LoVo (cell line): Measurements from ENCODE around the gene SHC3.

Source experiments
- DNase-seq: peaks from one replicate; pipeline ENCODE4 v3.0.0-alpha.2; 2016; ENCODE audit warnings: low spot score

The SHC3 gene

DNA sequence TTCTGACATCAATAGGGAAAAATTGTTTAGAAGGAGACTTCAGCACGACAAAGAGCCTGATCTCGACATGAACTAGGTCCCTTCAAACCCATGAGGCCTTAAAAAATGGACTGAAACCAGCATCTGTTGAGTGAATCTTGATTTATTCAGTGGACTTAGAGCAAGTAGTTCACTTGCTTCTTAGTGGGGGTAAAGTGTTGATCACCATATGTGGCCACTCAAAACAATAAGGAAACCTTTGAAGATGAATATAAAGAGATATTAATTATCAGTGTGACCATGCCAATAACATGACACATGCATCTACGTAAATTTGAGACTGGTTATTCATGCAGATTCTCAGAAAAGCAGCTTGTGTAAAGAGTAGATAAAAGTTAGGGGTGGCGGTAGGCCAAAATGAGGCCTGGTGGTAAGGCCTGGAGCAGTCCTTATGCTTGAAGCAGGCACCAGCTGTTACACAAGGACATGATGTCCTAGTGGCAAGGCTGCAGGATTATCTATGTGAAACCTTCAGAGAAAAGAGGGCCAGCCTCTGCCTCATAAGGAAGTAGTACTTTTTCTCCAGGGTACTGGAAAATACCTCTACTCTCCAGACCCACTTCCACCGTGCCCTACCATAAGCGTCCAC, 126.0 kb downstream of the SHC3 start:
- no peak for DNase-seq

DNA sequence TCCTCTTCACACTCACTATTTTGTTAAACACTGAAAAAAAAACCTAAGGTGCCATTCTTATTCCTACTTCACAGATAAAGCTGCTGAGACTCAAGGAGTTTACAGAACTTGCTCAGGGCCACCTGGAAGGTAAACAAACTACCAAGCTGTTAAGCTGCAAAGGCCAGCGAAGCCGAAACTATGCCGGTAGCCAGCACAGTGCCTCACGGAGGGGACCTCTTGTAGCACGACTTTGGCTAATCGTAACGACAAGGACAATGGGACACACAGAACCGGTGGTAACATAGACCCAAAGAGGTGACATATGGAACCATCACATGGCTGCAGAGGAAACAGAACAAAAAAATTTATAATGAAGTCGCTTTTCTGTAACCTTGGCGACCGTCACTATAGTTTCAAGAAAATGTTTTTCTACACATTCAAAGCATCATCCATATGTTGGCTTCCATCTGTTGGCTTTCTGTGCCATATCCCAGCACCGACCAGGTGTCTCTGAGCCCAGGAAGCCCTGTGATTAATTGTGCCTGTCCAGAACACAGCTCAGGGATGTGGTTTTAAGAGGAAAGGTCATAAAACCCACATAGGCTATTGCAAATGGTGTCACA, 127.1 kb downstream of the SHC3 start:
- DNase-seq, result no peak

DNA sequence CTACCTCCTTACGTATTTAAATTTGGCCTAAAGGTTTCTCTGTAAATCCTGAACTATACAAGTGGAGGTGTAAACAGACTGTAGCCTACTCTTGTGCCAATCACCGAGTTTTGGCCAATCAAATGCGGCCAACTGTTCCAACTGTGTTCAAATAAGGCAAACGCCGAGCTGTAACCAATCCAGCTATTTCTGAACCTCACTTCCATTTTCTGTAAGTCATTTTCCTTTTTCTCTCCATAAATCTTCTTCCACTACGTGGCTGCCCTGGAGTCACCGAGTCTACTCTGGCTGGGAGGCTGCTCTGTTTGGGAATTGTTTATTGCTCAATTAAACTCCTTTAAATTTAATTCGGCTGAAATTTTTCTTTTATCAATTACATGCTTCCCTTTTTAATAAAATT, 129.0 kb downstream of the SHC3 start:
- DNase-seq, result no peak

DNA sequence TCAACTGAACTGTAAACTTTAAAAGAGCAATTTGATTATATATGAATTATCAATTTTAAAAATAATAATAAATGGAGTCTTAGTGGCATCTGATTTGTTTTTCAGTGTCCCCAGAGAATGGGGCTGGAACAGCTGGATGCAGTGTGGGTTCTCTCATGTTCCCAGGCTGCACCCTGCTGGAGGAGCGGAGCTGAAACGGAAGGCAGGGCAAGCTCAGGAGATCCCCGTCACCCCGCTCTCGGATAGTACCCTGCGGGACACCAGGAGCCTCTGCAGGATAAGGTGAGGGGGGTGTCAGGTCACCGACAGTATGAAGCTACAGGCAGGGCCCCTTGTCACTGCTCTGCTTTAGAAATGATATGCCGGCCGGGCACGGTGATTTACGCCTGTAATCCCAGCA, 130.0 kb downstream of the SHC3 start:
- DNase-seq, result no peak

DNA sequence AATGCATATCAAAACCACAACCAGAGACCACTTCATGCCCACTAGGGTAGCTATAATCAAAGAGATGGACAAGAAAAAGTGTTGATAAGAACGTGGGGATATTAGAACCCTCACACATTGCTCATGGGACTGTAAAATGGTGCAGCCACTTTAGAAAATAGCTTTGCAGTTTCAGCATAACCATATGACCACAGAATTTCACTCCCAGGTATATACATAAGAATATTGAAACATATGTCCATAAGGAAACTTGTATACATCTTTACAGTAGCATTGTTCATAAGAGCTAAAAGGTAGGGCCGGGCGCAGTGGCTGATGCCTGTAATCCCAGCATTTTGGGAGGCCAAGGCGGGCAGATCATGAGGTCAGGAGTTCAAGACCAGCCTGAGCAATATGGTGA, 131.0 kb downstream of the SHC3 start:
- DNase-seq, result no peak

DNA sequence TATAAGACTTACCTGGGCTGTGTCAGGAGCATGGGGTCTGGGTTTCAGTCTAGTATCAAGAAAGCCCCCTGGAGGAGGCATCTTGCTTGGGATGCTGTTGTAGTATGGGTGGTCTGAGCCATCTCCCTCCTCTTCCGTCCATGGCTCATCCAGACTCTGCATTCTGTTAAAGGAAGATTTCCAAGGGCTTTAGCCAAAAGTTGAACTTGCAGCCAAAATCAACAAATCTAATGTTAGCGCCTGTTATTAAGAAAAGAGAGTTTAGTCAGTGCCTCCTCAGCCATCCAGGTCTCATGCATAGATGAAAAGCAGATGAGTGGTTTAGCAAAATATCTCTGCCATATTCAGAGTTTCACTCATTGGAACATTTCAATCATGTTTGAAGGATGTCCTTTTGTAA, 131.8 kb downstream of the SHC3 start:
- DNase-seq, result no peak

DNA sequence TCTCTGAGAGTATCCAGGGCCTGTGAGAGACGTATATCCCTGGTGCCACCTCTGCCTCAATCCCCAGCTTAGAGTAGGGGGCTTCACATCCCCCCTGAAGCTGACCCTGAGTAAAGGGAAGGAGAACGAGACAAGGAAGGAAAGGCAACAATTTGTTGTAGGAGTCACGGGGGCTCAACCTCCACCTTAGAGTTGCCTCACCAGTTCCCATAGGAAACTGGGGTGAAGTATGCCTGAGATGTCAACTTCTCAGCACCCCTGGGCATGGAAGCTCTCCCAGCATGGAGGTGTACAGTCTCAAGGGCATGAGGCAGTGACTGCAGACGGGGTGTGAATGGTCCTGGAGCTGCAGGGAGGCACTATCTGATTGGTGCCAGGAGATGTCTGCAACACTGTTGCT, 133.7 kb downstream of the SHC3 start:
- DNase-seq, result no peak

DNA sequence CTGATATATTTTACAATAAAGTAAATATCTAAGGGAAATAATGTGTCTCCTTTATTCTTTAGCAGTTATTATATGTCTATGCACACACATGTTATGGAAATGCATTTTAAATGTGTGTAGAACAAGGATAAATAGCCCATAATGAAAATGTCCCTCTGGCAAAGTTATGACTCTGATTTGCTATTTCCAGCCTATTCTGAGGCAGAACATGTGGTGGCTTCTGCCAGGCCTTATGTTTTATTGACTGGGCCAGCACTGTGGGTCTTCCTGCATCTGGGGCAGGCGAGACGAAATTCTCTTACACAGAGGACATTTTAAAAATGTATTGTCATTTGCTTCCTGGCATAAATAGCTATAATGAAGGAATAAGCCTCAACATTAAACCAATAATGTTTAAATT, 134.5 kb downstream of the SHC3 start:
- no peak for DNase-seq

DNA sequence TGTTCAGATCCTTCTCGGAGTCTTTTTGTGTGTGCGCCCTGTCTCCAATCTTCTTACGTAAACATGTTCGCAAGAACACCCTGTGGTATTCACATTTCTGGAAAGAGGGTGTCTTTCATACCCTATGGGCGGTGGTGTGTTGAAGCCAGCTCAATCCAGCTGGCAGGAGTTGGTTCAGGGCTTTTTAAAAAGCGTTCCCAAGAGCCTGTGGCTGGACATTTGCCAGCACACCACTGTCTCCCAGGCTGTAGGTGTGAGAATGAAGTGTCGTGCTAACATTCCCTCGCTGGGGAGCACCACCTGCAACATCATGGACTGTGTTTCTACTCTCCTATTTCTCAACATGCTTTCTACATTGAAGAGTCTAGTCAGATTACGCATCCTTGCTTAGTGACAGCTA, 135.6 kb downstream of the SHC3 start:
- no peak for DNase-seq

DNA sequence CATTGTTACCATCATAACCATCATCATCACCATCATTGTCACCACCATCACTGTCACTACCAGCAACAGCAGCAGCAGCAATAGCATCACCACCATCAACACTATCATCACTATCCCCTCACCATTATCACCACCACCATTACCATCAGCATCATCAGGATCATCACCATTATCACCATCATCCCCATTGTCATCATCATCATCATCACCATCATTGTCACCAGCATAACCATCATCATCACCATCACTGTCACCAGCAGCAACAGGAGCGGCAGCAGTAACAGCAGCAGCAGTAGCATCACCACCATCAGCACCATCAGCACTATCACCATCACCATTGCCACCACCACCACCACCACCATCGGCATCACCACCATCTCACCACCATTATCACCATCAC, 139.0 kb downstream of the SHC3 start:
- DNase-seq, result no peak

DNA sequence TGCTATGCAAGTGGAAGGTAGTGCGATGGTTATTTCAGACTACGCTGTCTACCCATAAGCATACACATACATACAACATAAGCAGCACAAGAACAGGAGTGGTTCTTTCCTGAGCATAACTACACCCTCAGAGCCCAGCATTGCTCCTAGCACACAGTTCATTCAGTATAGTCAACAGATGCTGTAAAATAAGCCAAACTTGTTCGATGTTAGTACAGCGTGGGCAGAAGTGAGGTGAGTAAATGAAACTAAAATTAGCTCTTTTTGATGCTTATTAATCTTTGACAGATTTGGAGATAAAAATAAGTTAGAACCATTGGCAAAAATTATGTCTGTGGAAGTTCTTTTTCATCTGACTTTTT, 139.5 kb downstream of the SHC3 start:
- DNase-seq, result no peak

DNA sequence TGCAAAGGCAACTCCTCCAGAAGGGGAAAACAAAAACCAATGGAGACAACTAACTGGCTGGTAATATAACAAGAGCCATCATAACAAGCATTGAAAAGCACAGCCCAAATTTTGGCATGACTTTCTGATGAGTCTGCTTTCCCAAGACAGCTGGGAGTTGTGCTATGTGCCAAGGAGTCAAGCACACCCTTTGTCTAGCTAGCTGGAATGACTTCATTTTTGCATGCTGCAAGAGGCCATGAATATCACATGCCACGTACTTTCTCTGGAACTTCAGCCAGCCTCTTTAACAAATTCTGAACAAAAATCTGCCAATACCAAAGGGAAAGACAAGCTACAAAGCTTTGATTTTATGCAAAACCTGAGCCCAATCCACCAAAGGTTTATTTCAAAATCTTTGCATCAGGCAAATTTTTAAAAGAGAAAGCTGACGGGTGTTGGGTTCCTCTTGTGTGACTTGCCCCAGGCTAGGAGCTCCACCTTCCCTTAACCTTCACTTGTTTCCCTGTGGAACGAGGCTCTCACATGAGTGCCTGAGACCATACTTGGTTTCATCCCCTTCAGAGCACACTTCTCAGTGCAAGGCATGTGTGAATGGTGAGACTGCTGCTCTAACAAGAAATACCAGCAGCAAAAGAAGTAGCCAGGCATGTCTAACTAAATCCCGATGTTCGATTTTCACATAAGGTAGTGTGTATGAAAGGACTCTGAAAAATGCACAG, 140.1 kb downstream of the SHC3 start:
- no peak for DNase-seq

DNA sequence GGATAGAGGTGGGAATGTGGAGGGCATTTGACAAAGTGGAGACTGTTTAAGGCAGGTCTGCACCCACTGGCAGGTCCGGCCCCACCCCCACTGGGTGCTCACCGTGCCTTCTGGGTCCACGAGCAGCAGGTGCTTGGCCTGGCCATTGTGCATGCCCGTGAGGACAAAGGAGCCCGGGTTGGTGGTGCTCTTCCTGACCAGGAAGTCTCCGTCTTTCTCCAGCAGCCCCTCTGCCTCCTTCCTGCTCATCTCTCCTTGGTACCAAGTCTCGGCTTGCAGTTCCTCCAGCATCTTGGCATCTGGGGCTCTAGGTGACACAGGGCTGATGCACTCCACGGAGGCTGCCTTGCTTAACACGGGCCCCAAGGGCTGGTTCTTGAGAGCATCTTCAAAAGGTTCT, 140.7 kb downstream of the SHC3 start:
- DNase-seq, result no peak

DNA sequence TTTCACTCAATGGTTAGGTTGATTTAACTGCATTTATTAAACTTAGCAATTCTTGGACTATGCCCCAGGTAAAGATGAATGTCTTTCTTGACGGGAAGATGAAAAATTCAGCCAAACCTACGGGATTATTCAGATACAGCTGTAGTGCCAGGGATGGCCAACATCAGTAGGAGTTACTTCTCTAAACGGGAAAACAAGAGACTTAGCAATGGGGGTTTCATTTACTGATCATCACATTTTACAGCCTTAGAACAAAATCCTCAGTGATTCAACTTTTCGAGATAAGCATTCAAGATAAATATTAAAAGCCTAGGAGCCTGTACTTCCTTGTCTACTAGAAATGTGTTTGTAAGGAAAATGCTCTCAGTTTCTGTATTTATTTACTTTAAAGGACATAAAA, 141.3 kb downstream of the SHC3 start:
- no peak for DNase-seq

DNA sequence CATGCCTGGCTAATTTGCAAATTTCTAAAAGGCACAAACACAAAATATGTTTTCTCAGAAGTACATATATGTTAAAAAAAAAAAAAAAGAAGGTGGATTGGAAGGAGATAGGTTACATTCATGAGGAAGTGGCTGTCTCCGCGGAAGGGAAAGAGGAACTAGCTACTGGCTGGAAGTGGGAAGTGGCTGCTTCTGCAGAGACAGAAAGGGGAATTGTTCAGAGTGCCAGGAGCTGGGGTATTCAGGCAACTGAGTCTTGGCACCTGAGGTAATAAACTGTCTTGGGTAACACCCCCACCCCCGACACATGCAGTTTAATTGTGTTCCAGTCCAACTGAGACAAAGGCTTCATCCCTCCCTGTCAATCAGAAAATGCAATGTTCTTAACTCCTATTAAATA, 141.7 kb downstream of the SHC3 start:
- DNase-seq, result no peak

DNA sequence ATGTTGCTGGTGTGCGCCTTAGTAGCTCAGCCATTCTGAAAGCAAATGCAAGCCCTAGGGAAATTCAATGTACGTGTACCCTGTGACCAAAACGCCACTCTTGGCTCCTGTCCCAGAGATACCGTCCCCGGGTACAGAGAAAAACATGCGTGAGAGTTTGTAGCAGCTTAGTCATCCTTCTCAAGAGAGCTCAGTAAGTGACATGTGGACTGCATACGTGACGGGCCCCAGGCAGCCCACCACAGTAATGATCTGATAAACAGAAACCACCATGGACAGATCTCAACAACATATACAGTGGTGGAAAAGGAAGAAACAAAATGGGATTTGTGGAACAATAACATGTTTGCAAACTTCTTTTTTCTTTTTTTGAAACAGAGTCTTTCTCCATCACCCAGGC, 142.2 kb downstream of the SHC3 start:
- no peak for DNase-seq

DNA sequence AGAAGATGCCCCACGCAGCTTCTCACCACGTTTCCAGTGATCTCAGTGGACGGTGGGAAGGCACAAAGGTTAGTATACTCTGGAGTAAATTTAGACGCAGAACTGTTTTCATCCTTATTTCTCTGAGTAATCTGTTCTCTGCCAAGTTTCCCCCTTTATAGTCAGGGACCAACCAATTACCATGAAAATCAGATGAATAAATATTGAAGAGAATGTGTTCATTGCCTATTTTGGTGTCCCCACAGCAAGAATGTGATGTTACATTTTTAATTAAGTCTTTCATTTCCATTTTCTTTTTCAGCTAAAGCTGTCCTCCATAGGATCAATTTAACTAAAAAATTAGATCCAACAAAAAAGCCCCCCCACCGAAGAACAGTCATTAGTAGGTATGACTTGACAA, 146.0 kb downstream of the SHC3 start:
- DNase-seq, result no peak

DNA sequence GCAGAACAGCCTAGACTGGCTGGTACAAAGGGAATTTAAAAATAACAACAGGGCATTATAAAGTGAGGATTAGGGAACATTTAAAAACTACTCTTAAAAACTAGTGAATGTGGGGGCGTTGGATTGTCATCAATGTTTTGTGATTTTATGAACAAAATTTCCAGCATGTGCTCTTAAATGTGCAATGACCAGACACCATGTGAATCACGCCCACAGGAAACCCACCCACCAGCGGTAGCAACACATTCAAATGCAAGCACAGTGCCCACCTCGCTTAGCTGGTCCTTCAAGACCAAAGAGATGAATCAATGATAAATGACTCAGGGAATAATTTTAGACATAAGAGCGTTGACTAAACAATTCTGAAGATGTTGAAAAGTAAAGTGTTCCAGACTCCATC, 146.4 kb downstream of the SHC3 start:
- DNase-seq, result no peak

DNA sequence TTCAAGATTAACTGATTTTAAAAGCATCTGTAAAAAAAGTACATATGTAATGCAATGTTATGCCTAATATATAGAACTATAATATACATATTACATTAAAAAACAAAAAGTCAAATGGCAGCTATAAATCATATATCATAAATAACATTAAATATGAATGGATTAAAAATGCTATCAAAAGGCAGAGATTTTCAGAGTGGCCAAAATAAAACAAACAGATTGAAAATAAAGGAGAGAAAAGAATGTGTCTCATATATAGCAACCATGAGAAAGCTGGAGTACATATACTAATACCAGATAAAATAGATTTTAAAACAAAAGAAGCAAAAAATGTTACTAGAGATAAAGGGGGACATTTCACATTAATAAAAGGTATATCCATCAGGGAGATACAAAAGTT, 148.8 kb downstream of the SHC3 start:
- DNase-seq, result no peak

DNA sequence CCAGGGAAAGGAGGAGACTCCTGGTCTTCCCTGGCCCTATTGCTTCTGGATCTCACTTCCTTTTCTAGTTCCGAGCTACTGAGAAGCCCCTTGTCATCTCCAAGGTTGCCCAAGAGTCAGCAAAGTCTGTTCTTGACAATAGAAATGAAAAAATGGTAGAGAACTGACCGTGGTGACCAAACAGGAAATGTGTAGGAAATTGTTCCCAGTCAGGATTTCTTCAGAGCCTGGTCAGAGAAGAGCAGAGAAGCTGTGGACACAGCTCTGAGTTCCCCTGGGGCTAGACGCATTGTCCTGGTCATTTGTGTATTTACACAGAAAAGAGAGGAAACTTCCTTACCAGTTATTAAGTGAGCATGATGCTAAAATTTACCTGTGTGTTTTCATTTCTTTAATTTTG, 151.7 kb downstream of the SHC3 start:
- no peak for DNase-seq

DNA sequence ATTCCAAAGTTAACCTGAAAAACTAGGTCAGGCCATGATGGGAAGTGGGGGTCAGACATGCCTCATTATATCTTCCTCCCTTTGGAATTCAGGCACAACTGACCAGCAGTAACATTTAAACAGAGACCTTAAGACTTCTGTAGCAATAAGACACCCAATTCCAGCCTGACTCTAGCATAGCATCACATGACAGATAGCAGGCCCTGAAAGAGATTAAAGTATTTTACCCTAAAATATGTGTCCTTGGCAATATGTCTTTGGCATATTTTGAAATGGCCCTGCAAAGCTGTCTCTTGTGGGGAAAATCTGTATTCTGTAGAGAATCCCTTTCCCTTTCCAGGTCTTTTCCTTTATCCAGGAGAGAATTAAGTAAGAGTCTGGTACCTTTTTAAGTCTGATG, 153.1 kb downstream of the SHC3 start:
- no peak for DNase-seq

DNA sequence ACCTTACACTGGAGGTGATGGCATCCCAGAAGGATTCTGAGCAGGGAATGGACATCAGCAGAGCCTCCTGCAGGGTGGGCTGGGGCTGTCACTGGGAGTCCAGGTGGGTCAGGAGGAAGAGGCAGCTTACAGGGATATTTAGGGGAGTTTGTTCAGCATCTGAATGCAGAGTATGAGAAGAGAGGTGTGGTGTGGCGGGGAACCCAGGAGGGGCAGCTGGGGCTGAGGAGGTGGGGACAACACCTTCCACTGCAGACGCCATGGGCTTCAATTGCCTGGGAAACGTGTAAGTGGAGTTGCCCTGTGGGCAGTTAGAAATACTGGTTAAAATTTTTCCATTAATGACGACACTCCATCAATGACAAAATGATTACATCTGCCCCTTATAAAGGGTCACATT, 153.9 kb downstream of the SHC3 start:
- DNase-seq, result no peak

DNA sequence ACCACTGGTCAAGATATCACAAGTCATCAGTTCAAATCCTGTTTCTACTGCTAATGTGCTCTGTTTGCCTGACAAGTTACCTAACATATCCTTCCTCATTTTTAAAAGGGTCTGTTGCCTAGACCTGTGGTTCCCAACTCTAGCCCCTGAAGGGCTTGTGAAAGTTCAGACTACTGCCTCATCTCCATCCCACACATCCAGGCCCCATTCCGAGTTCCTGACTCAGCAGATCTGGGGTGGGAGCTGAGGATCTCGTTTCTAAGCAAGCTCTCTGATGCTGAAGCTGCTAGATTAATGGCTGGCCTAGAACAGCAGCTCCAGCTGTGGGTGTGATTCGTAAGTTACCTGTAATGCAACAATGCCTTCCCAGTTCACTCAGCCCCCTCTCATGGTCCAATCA, 154.9 kb downstream of the SHC3 start:
- no peak for DNase-seq

DNA sequence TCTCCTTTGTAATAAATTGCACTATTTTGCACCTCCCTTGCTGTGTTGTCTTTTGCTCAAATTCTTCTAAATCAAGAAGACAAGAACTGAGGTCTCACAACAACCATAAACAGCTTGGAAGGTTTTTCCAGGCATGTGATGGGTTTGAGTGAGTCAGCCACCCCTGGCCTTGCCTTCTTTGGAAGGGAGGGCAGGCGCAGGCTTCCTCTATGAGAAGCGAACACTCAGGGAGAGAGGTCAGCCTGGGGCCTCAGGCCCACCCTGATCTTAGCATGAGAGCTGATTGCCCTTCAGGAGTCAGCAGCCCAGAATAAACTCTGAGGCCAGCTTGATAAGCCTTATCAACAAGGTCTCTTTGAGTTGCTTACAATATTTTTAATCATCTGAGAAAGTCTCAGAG, 155.7 kb downstream of the SHC3 start:
- DNase-seq, result no peak
